Activated naive CD4-positive, alpha-beta T cell treated with anti-CD3 and anti-CD28 coated beads for 36 hours (primary cell): ENCODE measurements around the gene NFRKB. TPM values are rescaled to one million over a fixed set of nuclear protein-coding genes. Genes with fewer than 3 reads are reported as not detected.

Source experiments
- CTCF ChIA-PET: fragments of 350-600 bp; sonication (Branson Sonifier 250); formaldehyde crosslinking; loops from one replicate; lab custom pipeline; 2021; ENCODE audit warnings: antibody characterized with exemption; lab: Charles Lee
- DNase-seq: peaks from one replicate; pipeline ENCODE4 v3.0.0-alpha.2; 2020
- H3K27ac Mint-ChIP-seq: one replicate; pipeline ENCODE4 v1.8.0; 2021; ENCODE audit warnings: mild to moderate bottlenecking, mixed read lengths
- H3K27me3 Mint-ChIP-seq: one replicate; pipeline ENCODE4 v1.8.0; 2021; ENCODE audit warnings: low read depth, mixed read lengths
- H3K36me3 Mint-ChIP-seq: one replicate; pipeline ENCODE4 v1.8.0; 2021; ENCODE audit warnings: low read depth, mixed read lengths
- H3K4me1 Mint-ChIP-seq: one replicate; pipeline ENCODE4 v1.8.0; 2021; ENCODE audit warnings: low read depth, mixed read lengths
- H3K4me3 Mint-ChIP-seq: one replicate; pipeline ENCODE4 v1.8.0; 2021; ENCODE audit warnings: mild to moderate bottlenecking, moderate library complexity, mixed read lengths
- H3K9me3 Mint-ChIP-seq: one replicate; pipeline ENCODE4 v1.8.0; 2021; ENCODE audit warnings: mixed read lengths
- intact Hi-C: fragments of 100-400 bp; cut with micrococcal nuclease; formaldehyde crosslinking; loops from one replicate; pipeline ENCODE4 v1.15.1; 2023
- total RNA-seq, 2 experiments: library from RNA; stranded (reverse); gene quantifications; one replicate each; pipeline ENCODE4 v1.2.3, GENCODE V29; 2021

The NFRKB gene
- total RNA-seq: 10 to 100 TPM; 34.0 to 36.4 TPM

GRCh38 chr11:129895126-129896041 lies at the start of gene NFRKB:
Gene NFRKB, minus strand, starts transcription at chr11:129895578. Its CDS starts 2,729 bp downstream, at chr11:129892849.
- peaks cover 27% of the 10 kb centered on the region for H3K4me1 Mint-ChIP-seq
- no peaks in the 10 kb centered on the region for H3K9me3 Mint-ChIP-seq
- peaks cover 22% of the 10 kb centered on the region for H3K36me3 Mint-ChIP-seq
- CTCF ChIA-PET: interaction anchor here (0.7 kb wide), 1 partner anchor 237 kb away, joined by 3 read pairs; no protein-coding TSS in a partner anchor
- H3K27ac Mint-ChIP-seq: peak within 1 kb of the TSS; percentile 79
- H3K27me3 Mint-ChIP-seq: no peaks in the 10 kb centered on the region
- intact Hi-C loops: loop anchor here (1.0 to 2.0 kb wide), 4 partner anchors 108 to 615 kb away; partner anchors contain the start of genes APLP2 and ZBTB44
- peak within 1 kb of the TSS; percentile 87 for H3K4me3 Mint-ChIP-seq
- peak; percentile 83 for DNase-seq

GRCh38 chr11:129944696-129945095 lies 49.3 kb upstream of the NFRKB start:
- Mint-ChIP-seq H3K4me1 (no peaks in the 10 kb centered on the region), H3K27ac (no peak overlapping the region)
- intact Hi-C loops: no loop called here

GRCh38 chr11:129943036-129943435 lies 47.7 kb upstream of the NFRKB start:
- Mint-ChIP-seq H3K27me3 (no peaks in the 10 kb centered on the region), H3K4me1 (no peaks in the 10 kb centered on the region), H3K36me3 (peaks cover 26% of the 10 kb centered on the region), H3K9me3 (no peaks in the 10 kb centered on the region), H3K27ac (no peak overlapping the region), H3K4me3 (no peak overlapping the region)
- DNase-seq: no peak
- CTCF ChIA-PET: interaction anchor here (0.9 kb wide), 1 partner anchor 20 kb away, joined by 4 read pairs; no protein-coding TSS in a partner anchor
- intact Hi-C loops: no loop called here

More at GRCh38 chr11:129944696-129945095, 49.3 kb upstream of the NFRKB start:
- Mint-ChIP-seq H3K9me3 (no peaks in the 10 kb centered on the region), H3K36me3 (peaks cover 24% of the 10 kb centered on the region), H3K4me3 (no peak overlapping the region), H3K27me3 (no peaks in the 10 kb centered on the region)
- CTCF ChIA-PET: no interaction called here
- no peak for DNase-seq

GRCh38 chr11:129939510-129939909 lies 44.1 kb upstream of the NFRKB start:
- Mint-ChIP-seq H3K4me3 (no peak overlapping the region), H3K9me3 (no peaks in the 10 kb centered on the region), H3K36me3 (peaks cover 13% of the 10 kb centered on the region), H3K27me3 (no peaks in the 10 kb centered on the region), H3K27ac (no peak overlapping the region), H3K4me1 (no peaks in the 10 kb centered on the region)
- intact Hi-C loops: no loop called here
- CTCF ChIA-PET: interaction anchor here (0.8 kb wide), 1 partner anchor 11 kb away, joined by 3 read pairs; no protein-coding TSS in a partner anchor
- DNase-seq: no peak

GRCh38 chr11:129938764-129939163 lies 43.4 kb upstream of the NFRKB start:
- Mint-ChIP-seq H3K27ac (no peak overlapping the region), H3K4me3 (no peak overlapping the region), H3K4me1 (no peaks in the 10 kb centered on the region), H3K9me3 (no peaks in the 10 kb centered on the region), H3K36me3 (peaks cover 15% of the 10 kb centered on the region), H3K27me3 (no peaks in the 10 kb centered on the region)
- CTCF ChIA-PET: no interaction called here
- intact Hi-C loops: no loop called here
- no peak for DNase-seq

GRCh38 chr11:129937592-129938238 lies 42.3 kb upstream of the NFRKB start:
- no peaks in the 10 kb centered on the region for H3K27me3 Mint-ChIP-seq
- no peak for DNase-seq
- no peaks in the 10 kb centered on the region for H3K4me1 Mint-ChIP-seq
- H3K9me3 Mint-ChIP-seq: no peaks in the 10 kb centered on the region
- H3K27ac Mint-ChIP-seq: no peak overlapping the region
- CTCF ChIA-PET: no interaction called here
- intact Hi-C loops: no loop called here
- peaks cover 17% of the 10 kb centered on the region for H3K36me3 Mint-ChIP-seq
- H3K4me3 Mint-ChIP-seq: no peak overlapping the region

GRCh38 chr11:129935723-129936122 lies 40.3 kb upstream of the NFRKB start:
- intact Hi-C loops: no loop called here
- H3K4me1 Mint-ChIP-seq: no peaks in the 10 kb centered on the region
- H3K9me3 Mint-ChIP-seq: no peaks in the 10 kb centered on the region
- H3K27ac Mint-ChIP-seq: no peak overlapping the region
- H3K36me3 Mint-ChIP-seq: peaks cover 14% of the 10 kb centered on the region
- no peaks in the 10 kb centered on the region for H3K27me3 Mint-ChIP-seq
- CTCF ChIA-PET: interaction anchor here (1.0 to 1.2 kb wide), 2 partner anchors 10 to 194 kb away, joined by 3 read pairs; no protein-coding TSS in a partner anchor
- no peak overlapping the region for H3K4me3 Mint-ChIP-seq
- no peak for DNase-seq

GRCh38 chr11:129933891-129934290 lies 38.5 kb upstream of the NFRKB start:
- no peak for DNase-seq
- CTCF ChIA-PET: interaction anchor here (0.6 kb wide), 1 partner anchor 19 kb away, joined by 3 read pairs; no protein-coding TSS in a partner anchor
- peaks cover 18% of the 10 kb centered on the region for H3K36me3 Mint-ChIP-seq
- H3K4me1 Mint-ChIP-seq: no peaks in the 10 kb centered on the region
- H3K4me3 Mint-ChIP-seq: no peak overlapping the region
- H3K27me3 Mint-ChIP-seq: no peaks in the 10 kb centered on the region
- H3K27ac Mint-ChIP-seq: no peak overlapping the region
- intact Hi-C loops: no loop called here
- no peaks in the 10 kb centered on the region for H3K9me3 Mint-ChIP-seq

- intact Hi-C loops: no loop called here
- DNase-seq: no peak
- Mint-ChIP-seq H3K4me3 (no peak overlapping the region), H3K9me3 (no peaks in the 10 kb centered on the region), H3K36me3 (peaks cover 19% of the 10 kb centered on the region), H3K27ac (no peak overlapping the region), H3K27me3 (no peaks in the 10 kb centered on the region), H3K4me1 (no peaks in the 10 kb centered on the region)
- CTCF ChIA-PET: interaction anchor here (0.6 to 1.2 kb wide), 2 partner anchors 10 to 19 kb away, joined by 3 to 7 read pairs; no protein-coding TSS in a partner anchor
Measured at GRCh38 chr11:129933262-129933661, 37.9 kb upstream of the NFRKB start.

- no peaks in the 10 kb centered on the region for H3K4me1 Mint-ChIP-seq
- H3K27me3 Mint-ChIP-seq: no peaks in the 10 kb centered on the region
- CTCF ChIA-PET: interaction anchor here (0.6 to 1.2 kb wide), 2 partner anchors 9 to 102 kb away, joined by 3 to 7 read pairs; no protein-coding TSS in a partner anchor
- intact Hi-C loops: no loop called here
- DNase-seq: no peak
- no peaks in the 10 kb centered on the region for H3K9me3 Mint-ChIP-seq
- peaks cover 19% of the 10 kb centered on the region for H3K36me3 Mint-ChIP-seq
- H3K27ac Mint-ChIP-seq: no peak overlapping the region
- no peak overlapping the region for H3K4me3 Mint-ChIP-seq
Measured at GRCh38 chr11:129932381-129933067, 37.1 kb upstream of the NFRKB start.

- Mint-ChIP-seq H3K4me3 (no peak overlapping the region), H3K4me1 (no peaks in the 10 kb centered on the region), H3K27ac (no peak overlapping the region), H3K36me3 (peaks cover 21% of the 10 kb centered on the region), H3K9me3 (no peaks in the 10 kb centered on the region), H3K27me3 (no peaks in the 10 kb centered on the region)
- intact Hi-C loops: no loop called here
- DNase-seq: no peak
- CTCF ChIA-PET: interaction anchor here (11.6 kb wide), 1 partner anchor 202 kb away, joined by 165 read pairs; no protein-coding TSS in a partner anchor
Measured at GRCh38 chr11:129930743-129931142, 35.4 kb upstream of the NFRKB start.
